Endothelial cell of umbilical vein (primary cell): Measurements from ENCODE around the gene THEMIS. TPM values are rescaled to one million over a fixed set of nuclear protein-coding genes. Genes with fewer than 3 reads are reported as not detected.

Source experiments
- BruUV-seq: library from RNA; stranded (reverse); fragments of 400-500 nt; replicated peaks from 2 replicates; lab custom pipeline; 2021; lab: Mats Ljungman, UMichigan
- CTCF ChIA-PET: fragments of 300-600, 350-600 bp; sonication (Branson Sonifier 250); formaldehyde crosslinking; loops from one replicate; lab custom pipeline; 2021; ENCODE audit warnings: antibody characterized with exemption, inconsistent platforms; lab: Charles Lee
- POLR2A ChIA-PET: fragments of 300-600, 350-600 bp; sonication (Branson Sonifier 250); formaldehyde crosslinking; loops from one replicate; lab custom pipeline; 2021; ENCODE audit warnings: antibody characterized with exemption, inconsistent platforms; lab: Charles Lee
- DNase-seq: peaks from one replicate; pipeline ENCODE4 v3.0.0-alpha.2; 2011; ENCODE audit warnings: low read depth, low spot score
- FAIRE-seq: peaks from 2 replicates; lab custom pipeline; 2011; peaks lifted over from hg19 to GRCh38; lab: Jason Lieb, UNC
- H2AFZ ChIP-seq: 2 replicates; pipeline ENCODE4 v1.6.0; 2012; ENCODE audit warnings: low read depth, low read length, control low read depth, inconsistent platforms
- H3K27ac ChIP-seq: 2 replicates; pipeline ENCODE4 v1.5.1; 2011; ENCODE audit warnings: low read depth, mild to moderate bottlenecking, control low read depth, low read length, moderate library complexity; ENCODE audit not compliant: insufficient read depth
- H3K27me3 ChIP-seq, 2 experiments: 2 replicates each; pipeline versions ENCODE4 v1.6.0 to v1.6.1; 2011; ENCODE audit warnings: low read length in 2 of 2, mixed read lengths in 1 of 2; ENCODE audit not compliant: control insufficient read depth in 2 of 2, insufficient read depth in 2 of 2
- H3K36me3 ChIP-seq, 2 experiments: 2 replicates in 1 of 2; 3 replicates in 1 of 2; pipeline ENCODE4 v1.5.1; 2011; ENCODE audit warnings: low read length in 2 of 2, mild to moderate bottlenecking in 1 of 2, moderate library complexity in 1 of 2; ENCODE audit not compliant: control insufficient read depth in 2 of 2, insufficient read depth in 2 of 2; ENCODE audit errors: extremely low read depth in 1 of 2
- H3K4me1 ChIP-seq: 3 replicates; pipeline ENCODE4 v1.5.1; 2011; ENCODE audit warnings: mild to moderate bottlenecking, low read length; ENCODE audit not compliant: control insufficient read depth, insufficient read depth; ENCODE audit errors: extremely low read depth
- H3K4me2 ChIP-seq: 2 replicates; pipeline ENCODE4 v1.6.1; 2011; ENCODE audit warnings: low read length, control low read depth, mixed read lengths; ENCODE audit not compliant: insufficient read depth
- H3K4me3 ChIP-seq, 3 experiments: fragments of 200-600 bp in 1 of 3; sonication (generic), shearing (Covaris generic) in 1 of 3; replicated peaks in 1 of 3; 2 replicates each; pipeline ENCODE4 v1.5.1; 2011 to 2016; ENCODE audit warnings: control low read depth in 3 of 3, low read length in 3 of 3, mild to moderate bottlenecking in 2 of 3, inconsistent platforms in 1 of 3, low read depth in 1 of 3, moderate library complexity in 1 of 3; ENCODE audit not compliant: insufficient read depth in 1 of 3
- H3K79me2 ChIP-seq: 2 replicates; pipeline ENCODE4 v1.6.0; 2012; ENCODE audit warnings: low read length, inconsistent platforms; ENCODE audit not compliant: control insufficient read depth, insufficient read depth
- H3K9ac ChIP-seq: replicated peaks from 2 replicates; pipeline ENCODE3; 2011; ENCODE audit warnings: low read length, control low read depth; ENCODE audit not compliant: insufficient read depth; ENCODE audit errors: extremely low read depth
- H3K9me1 ChIP-seq: replicated peaks from 3 replicates; pipeline ENCODE4 v1.6.0; 2011; ENCODE audit warnings: mild to moderate bottlenecking, low read length; ENCODE audit not compliant: control insufficient read depth, insufficient read depth; ENCODE audit errors: extremely low read depth
- H3K9me3 ChIP-seq: replicated peaks from 2 replicates; pipeline ENCODE4 v1.5.1; 2012; ENCODE audit warnings: low read length, inconsistent platforms; ENCODE audit not compliant: control insufficient read depth, insufficient read depth
- H4K20me1 ChIP-seq: replicated peaks from 2 replicates; pipeline ENCODE3; 2011; ENCODE audit warnings: mild to moderate bottlenecking, low read length; ENCODE audit not compliant: control insufficient read depth, insufficient read depth; ENCODE audit errors: extremely low read depth
- EZH2 ChIP-seq: IDR thresholded peaks from 2 replicates; pipeline ENCODE4 v1.6.1; 2012; ENCODE audit warnings: borderline replicate concordance, low read depth, mild to moderate bottlenecking, moderate library complexity, low read length, inconsistent platforms; ENCODE audit not compliant: severe bottlenecking
- FOS ChIP-seq: IDR thresholded peaks from 2 replicates; pipeline ENCODE4 v1.6.1; 2011; ENCODE audit warnings: mild to moderate bottlenecking, low read length, moderate library complexity, borderline replicate concordance; ENCODE audit not compliant: insufficient read depth
- GATA2 ChIP-seq: IDR thresholded peaks from 2 replicates; pipeline ENCODE4 v1.7.0; 2011; ENCODE audit warnings: low read depth, mild to moderate bottlenecking, moderate library complexity, mixed read lengths, low read length; ENCODE audit not compliant: insufficient read length, insufficient read depth
- MYC ChIP-seq: IDR thresholded peaks from one replicate; pipeline ENCODE4 v1.6.1; 2011; ENCODE audit warnings: mild to moderate bottlenecking, low read depth, low read length
- POLR2A ChIP-seq: IDR thresholded peaks from 2 replicates; pipeline ENCODE4 v1.6.1; 2012; ENCODE audit warnings: low read depth, mild to moderate bottlenecking, control low read depth, low read length
- POLR2AphosphoS5 ChIP-seq: IDR thresholded peaks from 2 replicates; pipeline ENCODE4 v1.6.1; 2012; ENCODE audit warnings: low read depth, mild to moderate bottlenecking, control low read depth, low read length, moderate library complexity; ENCODE audit not compliant: insufficient read depth
- dilution Hi-C: fragments of 300-500 bp; cut with MboI; formaldehyde crosslinking; loops from one replicate; pipeline ENCODE4 v1.15.0; 2019; ENCODE audit warnings: low sequenced_read_pairs; ENCODE audit not compliant: extremely low pct_ligation_motif_present
- intact Hi-C: fragments of 100-400 bp; cut with micrococcal nuclease; formaldehyde crosslinking; loops from one replicate; pipeline ENCODE4 v1.10.0; 2022
- polyA plus RNA-seq, 4 experiments: library from polyadenylated mRNA; depleted of rRNA in 3 of 4; stranded (reverse) in 3 of 4; unstranded in 1 of 4; fragments of >200 nt; gene quantifications; 2 replicates each; pipeline versions ENCODE4 v1.2.1 to v1.2.3, GENCODE V29; 2011 to 2012; ENCODE audit warnings: missing spikeins in 1 of 4
- total RNA-seq: library from RNA; stranded (reverse); gene quantifications from 2 replicates; pipeline ENCODE4 v1.2.3, GENCODE V29; 2021
- TF ChIP-seq, protein P1 (sequence below): IDR thresholded peaks from 2 replicates; pipeline ENCODE4 v1.6.1; 2011; ENCODE audit not compliant: insufficient read depth, insufficient read length
- TF ChIP-seq, protein P2 (sequence below), 2 donors: IDR thresholded peaks; 1 replicate in 1 of 2; 2 replicates in 1 of 2; pipeline ENCODE4 v1.5.1; 2011; ENCODE audit warnings: low read length in 2 of 2, mild to moderate bottlenecking in 2 of 2, moderate library complexity in 2 of 2, control low read depth in 1 of 2, inconsistent platforms in 1 of 2, low read depth in 1 of 2; ENCODE audit not compliant: insufficient read depth in 1 of 2; ENCODE audit errors: extremely low read depth in 1 of 2

Gene THEMIS
- total and polyA plus RNA-seq, 2 donors (not counting 3 experiments of a cell fraction or from before 2014, with no cell fraction given) = not detected

GRCh38 chr6:127941228-127941627 is 40.4 kb upstream of the THEMIS start:
- Histone ChIP-seq H3K9ac (no peak overlapping the region), H3K4me3 (no peak overlapping the region), H3K9me1 (no peaks in the 10 kb centered on the region), H3K27me3 (no peaks in the 10 kb centered on the region), H3K27ac (no peak overlapping the region), H3K9me3 (no peaks in the 10 kb centered on the region), H3K4me1 (peaks cover 18% of the 10 kb centered on the region), H3K79me2 (no peaks in the 10 kb centered on the region), H4K20me1 (no peaks in the 10 kb centered on the region), H3K36me3 (no peaks in the 10 kb centered on the region), H3K4me2 (no peak overlapping the region), H2AFZ (no peak overlapping the region)
- no TSS peak for BruUV-seq
- ChIA-PET CTCF (no interaction called here), POLR2A (no interaction called here)
- FAIRE-seq (no peak), DNase-seq (no peak)
- TF ChIP-seq POLR2AphosphoS5 (no peak), EZH2 (no peak), POLR2A (no peak), FOS (no peak), GATA2 (no peak), MYC (no peak)
- TF ChIP-seq, protein P1, sequence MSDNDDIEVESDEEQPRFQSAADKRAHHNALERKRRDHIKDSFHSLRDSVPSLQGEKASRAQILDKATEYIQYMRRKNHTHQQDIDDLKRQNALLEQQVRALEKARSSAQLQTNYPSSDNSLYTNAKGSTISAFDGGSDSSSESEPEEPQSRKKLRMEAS = no peak
- TF ChIP-seq, protein P2, sequence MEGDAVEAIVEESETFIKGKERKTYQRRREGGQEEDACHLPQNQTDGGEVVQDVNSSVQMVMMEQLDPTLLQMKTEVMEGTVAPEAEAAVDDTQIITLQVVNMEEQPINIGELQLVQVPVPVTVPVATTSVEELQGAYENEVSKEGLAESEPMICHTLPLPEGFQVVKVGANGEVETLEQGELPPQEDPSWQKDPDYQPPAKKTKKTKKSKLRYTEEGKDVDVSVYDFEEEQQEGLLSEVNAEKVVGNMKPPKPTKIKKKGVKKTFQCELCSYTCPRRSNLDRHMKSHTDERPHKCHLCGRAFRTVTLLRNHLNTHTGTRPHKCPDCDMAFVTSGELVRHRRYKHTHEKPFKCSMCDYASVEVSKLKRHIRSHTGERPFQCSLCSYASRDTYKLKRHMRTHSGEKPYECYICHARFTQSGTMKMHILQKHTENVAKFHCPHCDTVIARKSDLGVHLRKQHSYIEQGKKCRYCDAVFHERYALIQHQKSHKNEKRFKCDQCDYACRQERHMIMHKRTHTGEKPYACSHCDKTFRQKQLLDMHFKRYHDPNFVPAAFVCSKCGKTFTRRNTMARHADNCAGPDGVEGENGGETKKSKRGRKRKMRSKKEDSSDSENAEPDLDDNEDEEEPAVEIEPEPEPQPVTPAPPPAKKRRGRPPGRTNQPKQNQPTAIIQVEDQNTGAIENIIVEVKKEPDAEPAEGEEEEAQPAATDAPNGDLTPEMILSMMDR (IDR thresholded peaks at IDR 0.05; ENCODE audit: extremely low read depth in 1 of 2, insufficient read depth in 1 of 2, low read depth in 1 of 2, low read length in 2 of 2) = no peak
- intact Hi-C loops = no loop called here
- dilution Hi-C loops = no loop called here
